HG03039 (cell line): ENCODE results near the gene CTRB2.

Experiments used
- ATAC-seq: cut with Tn5 transposase; IDR thresholded peaks from one replicate; pipeline ENCODE4 v1.9.1; 2021; ENCODE audit warnings: mild to moderate bottlenecking, moderate library complexity; ENCODE audit not compliant: unreplicated experiment

Gene CTRB2

DNA sequence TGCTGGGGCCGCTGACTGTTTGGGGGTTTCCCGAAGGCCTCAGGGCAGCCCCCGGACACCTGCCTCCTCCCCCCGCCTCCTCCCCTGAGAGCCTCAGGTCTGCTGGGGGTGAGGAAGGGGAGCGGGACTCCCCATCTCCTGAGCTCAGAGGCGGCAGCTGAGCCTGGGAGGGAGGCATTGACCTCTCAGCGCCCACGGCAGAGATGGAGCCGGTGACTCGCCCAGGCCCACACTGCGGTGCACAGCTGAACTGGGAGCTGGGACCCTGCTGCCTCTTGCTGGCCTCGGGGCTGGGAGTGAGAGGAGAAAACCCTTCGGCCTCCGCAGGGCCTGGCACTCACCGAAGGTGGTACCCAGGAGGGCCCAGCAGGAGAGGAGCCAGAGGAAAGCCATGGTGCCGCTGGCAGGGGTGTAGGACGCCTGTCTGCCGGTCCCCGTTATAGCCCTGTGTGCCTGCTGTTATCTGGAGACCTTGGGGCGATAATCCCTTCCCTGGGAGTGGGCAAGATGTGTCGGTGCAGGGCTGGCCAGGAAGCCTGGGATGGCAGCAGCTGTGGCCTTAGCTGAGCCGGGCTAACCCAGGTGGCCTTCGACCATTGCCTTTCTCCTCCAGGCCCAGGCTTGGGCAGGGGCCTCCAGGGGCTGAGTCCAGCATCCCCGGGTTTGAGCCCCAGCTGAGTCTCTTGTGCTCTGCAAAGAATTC, at the start of gene CTRB2:
Gene CTRB2 (minus strand): TSS at position 413 of the 703 bp plus-strand sequence. CDS start 20 bp downstream, at position 393.
- ATAC-seq, result no peak

DNA sequence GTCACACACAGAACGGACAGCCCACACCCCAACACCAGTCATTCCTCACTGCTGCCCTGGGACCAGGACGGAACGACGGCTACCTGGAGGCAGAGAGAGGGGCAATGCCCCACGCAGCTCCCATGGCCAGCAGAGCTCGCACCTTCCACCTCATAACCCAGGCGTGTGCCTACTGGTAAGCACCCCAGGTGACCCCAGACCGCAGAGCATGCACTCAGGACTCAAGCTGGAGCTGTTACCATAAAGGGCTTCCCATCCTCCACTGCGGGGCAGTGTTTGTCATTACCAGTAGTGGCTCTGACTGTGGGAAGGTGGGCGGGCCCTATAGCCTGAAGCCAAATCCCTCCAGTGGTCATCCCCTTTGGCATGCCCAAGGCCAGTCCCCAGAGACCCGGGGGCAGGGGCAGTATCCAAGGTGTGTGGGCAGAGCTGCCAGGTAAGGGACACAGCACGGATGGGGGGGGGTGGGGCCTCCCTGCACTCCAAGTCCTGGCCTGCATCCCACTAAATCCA, 49.2 kb upstream of the CTRB2 start:
- no peak for ATAC-seq

DNA sequence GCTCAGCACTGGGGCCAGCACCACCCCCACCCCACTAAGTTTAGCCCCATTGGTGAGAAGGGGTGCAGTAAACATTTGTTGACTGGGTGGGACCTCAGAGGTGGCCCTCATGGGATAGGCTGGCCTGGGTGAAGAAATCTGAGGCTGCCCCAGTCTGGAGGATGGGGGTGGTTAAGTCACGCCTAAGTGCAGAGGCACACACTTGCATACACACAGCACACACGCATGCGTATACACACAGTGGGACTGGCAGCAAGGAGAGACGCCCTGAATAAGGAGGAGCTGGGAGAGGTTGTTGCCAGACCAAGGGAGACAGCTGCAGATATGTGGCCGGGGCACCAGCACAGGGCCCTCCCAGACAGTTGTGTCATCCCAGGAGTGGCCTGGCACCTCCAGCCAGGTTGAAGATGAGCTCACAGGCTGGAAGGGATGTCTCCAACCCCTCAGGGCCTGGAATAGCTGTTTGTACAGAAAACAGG, 47.4 kb upstream of the CTRB2 start:
- no peak for ATAC-seq

DNA sequence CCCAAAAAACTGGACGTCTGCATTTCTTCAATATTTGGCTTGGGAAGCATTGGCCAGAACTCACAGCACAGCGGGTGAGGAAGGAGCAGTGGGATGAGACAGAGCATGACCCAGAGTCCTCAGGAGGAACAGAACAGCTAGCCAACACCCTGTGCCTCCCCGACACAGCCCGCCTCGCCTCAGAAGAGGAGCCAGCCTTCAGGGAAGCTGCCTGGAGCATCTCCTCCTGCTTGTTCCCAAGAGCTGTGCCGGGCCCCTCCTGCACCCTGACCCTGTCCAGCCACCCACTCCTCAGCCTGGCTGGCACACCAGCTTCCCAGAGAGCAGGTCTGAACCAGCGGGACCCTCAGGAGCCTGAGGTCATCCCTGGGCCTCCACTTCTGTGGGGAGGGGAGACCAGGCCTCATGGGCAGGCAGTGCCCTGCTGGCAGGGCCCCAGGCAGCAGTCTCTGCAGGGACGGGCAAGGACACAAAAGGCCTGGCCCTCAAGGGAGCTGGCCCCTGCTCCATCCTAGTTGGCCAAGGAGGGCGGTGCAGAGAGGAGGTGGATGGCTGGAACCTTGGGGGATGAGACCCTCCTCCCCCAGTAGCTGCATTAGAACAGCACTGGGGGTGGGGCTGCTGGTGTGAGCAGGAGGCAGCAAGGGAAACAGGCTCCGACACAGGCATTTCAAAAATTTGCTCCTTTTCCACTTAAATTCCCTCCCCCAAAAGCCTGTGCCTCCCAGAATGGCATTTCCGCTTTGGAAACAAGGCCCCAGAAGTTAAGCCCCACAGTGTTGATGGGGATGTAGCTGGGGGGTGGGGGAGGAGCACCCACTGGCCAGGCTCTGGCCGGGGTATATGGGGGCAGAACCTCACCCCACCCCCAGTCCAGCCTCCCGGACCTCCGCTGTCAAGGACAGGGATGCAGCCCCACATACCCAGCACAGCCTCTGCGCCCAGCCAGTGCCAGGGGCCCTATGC, 46.3 kb upstream of the CTRB2 start:
- no peak for ATAC-seq

DNA sequence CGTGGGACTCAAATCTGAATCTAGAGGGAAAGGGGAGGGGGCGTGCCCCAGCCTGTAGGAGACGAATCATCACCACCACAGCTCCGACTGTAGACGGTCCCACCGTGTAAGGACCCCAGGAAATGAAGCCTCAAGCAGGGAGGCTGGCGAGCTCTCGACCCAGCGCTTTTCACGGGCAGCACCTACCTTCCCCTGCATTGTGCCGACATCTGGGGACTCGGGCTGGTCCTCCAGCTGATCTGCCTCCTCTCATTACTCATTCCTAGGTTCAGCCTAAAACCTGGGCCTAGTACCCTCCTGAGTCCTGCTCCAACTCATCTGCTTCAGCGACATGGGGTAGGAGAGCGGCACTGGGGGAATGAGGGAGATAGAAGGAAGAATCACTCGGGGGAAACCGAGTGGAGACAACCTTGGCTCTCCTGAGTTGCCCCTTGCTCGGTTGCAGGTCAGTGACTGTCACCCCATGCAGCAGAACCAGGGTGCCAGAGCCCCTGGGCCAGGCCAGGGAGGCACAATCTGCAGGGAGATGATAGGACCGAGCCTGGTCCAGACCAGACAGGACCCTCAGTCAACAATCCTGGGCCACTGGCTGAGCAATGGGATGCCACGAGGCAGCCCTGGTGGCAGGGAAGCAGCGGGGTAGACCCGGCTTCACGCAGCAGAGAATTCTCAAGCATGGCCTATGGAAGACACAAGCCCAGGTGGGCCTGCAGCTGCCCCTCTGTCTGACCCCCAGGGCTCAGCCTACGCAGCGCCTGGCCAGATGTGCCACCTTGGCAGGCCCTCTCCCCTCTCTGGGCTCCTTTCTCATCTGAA, 45.3 kb upstream of the CTRB2 start:
- ATAC-seq, result no peak

DNA sequence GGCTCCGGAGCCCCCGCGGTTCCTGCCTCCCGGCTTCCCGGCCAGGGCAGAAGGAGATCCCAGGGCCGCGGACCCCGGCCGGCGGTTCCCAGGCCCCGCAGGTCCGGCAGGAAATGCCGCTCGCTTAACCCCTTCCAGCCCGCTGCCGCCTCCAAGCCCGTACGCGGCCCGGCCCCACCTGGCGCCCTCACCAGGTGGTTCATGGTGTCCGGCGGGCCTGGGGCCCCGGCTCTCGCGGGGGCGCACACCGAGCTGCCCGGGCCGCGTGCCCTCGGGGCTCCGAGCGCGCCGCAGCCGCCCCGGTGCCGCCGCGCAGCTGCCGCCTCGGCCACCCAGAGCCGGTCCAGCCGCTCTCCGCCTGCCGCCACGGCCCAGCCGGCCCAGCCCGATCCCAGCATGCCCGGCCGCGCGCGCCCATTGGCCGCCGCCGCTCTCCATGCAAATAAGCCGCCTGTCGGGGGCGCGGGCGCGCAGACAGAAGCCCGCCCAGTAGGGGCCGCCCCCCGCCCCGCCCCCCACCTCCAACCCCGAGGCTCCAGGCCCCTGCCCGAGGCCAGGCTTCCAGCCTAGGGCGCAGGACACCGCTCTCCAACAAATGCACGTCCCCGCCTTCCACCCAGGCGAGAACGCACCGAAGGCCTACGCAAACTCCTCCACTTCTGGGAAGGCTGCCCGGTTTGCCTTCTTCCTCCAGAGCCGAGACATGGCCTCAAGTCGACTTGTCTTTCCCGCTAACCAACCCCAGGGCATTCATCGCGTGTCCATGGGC, 44.5 kb upstream of the CTRB2 start, which contains the start of gene BCAR1:
Gene BCAR1 (minus strand): TSS at position 345 of the 769 bp plus-strand sequence. CDS start 142 bp downstream, at position 203.
- peak; percentile 75 for ATAC-seq

DNA sequence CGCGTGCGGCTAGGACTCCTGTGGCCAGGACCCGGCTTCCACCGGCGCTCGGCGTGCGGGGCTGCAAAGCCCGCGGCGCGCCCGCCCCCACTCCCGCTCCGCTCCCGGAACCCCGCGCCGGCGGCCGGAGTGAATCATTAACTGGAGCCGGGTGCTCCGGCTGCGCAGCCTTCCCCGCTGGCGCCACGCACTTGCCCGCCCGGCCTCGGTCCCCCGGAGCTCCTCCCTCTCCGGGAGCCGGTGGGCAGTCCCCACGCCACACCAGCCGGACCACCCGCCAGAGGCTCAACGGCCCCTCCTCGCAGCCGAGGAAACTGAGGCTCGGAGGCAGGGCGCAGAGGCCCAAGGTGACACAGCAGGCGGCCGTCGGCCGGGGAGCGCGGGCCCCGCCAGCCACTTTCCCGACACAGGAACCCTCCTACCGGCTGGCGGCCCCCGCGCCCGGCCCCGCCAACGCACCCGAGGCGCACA, 43.9 kb upstream of the CTRB2 start:
- ATAC-seq, result peak; percentile 27

DNA sequence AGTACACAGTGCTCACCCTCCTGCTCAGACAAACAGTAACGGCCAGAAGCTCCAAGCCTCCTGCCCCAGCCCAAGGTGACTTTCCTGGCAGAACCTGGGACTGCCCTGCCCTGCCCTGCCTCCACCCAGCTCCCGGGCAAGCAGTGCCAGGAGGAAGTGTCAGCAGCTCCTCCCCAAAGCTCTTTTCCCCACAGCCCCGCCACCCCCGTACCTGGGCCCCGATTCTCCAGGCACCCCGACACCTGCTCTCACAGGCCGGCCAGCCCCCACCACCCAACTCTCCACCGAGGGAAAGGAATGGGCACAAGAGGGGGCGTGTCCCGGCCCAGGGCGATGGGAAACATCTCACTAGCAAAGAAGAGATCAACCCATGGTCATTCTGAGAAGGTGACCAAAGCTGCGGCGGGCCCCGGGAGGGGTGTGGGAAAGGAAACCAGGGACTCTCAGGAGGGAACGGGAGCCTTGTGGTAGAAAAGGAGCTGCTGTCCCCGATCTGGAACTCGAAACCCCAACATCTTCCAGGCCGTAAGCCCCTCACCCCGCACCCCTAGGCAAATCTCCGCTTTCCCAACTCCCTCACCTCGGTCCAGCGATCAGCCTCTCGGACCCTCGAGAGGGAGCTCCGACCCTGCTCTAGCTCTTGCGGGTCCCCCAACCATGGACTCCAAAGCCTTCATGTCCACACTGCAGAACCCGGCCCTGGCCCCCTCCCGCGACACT, 43.3 kb upstream of the CTRB2 start:
- no peak for ATAC-seq

DNA sequence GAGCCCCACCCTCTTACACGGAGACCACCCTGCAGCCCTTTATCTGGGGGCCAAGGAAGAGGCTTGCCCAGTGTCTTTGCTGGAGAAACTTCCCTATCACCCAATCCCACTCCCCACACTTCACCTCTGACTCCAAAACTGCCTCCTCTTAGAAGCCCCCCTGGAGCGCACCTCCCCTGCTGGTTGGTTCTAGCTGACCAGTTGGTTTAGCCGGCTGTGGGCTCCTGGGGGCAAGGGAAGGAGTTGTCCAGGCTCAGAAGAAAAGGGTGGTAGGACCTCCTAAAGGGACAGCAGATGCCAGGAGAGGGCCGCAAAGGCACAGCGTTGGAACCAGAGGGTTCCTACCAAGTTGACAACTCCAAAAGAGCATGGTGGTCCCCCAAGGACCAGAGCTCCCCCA, 42.5 kb upstream of the CTRB2 start:
- no peak for ATAC-seq

DNA sequence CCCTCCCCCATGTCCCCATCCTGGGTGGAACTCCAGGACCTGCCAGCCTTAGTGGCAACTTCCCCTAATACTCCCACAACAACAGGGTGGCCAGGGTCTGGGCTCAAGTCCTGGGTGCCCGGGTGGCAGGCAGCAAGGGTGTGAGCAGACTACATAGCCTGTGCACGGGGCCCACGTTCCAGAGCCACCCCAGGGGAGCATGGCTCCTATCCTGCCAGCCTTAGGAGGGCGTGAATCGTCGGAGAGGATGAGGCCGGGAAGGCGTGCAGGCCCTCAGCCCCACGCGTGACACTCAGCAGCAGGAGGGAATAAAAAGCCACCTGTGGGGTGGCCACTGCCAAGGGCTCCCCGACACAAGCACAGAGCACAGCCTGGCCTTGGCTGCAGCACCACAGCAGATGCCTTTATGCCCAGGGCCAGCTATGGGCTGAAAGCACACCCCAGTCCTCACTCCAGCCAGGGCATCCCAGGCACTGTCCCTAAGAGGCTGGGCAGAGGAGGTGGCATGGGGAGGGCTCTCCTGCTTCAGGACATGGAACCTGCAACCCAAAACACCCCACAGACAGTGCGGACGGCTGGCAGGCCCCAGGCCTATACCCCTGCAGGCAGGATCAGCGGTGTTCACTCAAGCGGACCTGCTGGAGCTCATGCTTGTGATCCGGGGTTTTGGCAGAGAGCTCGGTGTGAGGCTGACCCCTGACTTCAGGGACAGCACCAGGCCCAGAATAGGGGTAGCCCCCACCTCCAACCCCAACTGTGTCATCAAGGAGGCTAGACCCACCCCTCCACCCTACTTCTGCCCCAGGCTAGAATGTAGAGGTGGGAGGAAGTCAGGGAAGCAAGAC, 41.8 kb upstream of the CTRB2 start:
- no peak for ATAC-seq

DNA sequence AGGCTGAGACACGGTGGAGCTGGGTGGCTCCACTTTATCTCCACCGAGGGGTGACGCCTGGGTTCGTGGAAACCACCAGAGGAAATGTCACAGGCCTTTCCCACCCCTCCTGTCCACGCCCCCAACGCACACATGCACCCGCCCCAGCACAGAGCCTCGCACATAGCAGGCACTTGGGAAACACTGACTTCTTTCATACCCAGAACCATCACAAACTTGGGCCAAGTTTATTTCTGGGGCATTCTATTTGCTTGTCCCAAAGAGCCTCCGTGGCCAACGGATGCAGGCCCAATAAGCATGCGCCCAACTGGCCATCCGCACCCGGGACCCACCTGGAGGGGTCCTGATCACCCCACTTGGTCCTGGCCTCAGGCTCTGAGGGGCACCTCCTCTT, 41.2 kb upstream of the CTRB2 start:
- no peak for ATAC-seq

DNA sequence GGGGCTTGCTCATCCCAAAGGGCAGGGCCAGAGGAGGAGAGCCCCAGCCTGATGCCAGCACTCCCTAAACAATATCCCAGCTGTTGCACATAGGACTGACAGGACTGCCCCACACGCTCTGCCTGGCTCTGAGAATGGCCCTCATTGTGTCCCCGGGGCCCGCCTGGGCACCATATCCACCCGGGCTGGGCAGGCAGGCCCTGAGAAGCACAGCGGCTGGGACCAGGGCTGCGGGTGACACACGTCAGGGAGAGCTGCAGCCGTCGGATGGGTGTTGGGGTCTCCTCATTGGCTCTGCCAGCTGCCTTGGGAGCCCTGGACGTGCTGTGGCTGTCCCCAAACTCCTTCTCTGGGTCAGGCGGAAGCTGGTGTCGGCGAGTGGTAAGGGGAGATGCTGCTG, 40.3 kb upstream of the CTRB2 start:
- ATAC-seq, result no peak

DNA sequence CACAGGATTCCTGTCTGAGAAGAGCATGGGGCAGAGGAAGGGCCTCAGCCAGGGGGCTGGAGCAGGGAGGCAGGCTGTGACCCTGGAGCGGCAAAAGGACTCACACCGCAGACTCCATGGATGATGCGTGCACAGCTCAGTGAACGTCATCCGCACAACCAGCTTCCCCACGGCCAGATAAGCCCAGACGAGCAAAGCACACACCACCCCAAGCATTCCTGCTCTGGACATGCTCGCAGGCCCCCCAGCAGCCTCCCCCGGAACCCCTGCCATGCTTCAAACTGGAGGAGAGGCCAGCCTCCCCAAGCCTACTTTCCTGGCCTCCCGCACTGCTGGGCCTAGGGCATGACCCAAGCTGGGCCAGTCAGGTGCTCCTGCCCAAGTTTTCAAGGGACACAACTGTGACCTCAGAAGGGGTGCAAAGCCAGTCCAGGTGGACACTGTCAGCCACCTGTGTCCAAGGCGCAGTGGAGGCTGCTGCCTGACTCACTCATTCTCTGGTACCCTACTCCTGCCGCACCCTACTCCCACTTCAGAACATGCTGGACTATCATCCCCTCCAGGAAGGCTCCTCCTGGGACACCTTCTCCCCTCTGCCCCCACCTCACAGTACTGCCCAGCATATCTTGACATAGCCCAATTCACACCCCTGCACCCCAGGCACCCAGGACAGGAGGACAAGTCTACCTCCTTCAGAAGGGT, 39.7 kb upstream of the CTRB2 start:
- ATAC-seq, result no peak

DNA sequence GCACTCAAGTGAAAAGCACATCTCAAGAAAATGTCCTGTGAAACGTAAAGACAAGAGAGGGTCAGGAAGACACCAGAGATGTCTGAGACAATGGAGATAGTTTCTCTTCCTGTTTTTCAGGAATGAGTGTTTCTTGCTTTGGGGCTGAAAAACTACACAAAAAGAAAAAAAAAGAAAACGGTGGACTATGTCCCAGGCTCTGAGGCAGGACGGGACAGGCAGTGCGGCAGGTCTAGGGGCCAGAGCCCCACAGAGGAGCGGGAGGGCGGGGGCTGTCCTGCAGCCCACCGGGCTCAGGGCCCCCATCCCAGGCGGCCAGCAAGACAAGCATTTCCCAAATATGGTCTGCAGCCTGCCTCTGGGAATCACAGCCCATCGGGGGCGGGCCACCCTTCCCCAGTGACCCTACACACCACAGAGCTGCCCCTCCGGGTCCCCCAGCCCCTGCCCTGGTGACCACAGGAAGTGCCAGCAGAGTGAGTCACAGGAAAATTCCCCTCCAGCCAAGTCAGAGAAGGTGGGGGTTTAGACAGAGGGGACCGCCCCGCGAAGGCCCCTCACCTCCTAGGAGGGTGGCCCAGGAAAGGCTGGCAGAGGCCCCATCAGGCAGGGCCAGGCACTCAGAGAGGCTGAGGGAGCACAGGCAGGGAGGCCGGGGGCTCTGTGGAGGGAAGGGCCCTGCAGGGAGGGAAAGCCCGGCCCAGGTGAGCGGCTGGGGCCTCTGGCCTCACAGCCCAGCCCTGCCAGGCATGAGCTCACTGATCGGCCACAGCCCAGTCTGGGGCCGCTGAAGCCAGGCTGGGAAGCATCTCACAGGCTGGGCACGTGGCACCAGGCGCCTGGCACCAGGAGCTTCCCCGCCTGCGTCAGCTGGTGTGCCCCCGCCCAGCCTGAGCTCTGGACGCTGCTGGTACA, 38.1 kb upstream of the CTRB2 start:
- no peak for ATAC-seq

DNA sequence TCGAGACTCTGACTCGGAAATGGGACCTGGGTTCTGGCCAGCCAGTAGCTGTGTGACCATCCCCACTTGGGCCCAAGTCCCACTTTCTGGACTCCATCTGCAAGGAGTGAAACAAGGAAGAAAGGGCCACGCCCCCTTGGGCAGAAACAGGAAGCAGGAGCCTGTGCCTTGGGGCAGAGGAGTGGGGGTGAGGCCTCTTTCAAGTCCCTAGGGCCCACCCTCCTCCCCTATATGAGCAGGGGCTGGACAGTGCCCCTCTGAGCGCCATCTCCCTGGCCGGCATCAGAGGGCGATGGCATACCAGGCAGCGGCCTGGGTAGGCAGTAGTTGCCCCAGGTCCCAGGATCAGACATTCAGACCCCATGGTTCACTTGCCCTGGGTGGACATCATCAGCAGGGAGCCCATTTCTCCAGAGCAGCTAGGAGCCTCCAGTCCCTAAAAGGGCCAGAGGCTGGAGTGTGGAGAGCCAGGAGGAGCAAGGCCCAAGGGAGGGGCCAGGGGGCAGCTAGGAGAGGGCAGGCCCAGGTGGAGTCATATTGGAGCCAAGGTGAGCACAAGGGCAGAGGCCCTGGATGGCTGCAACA, 37.4 kb upstream of the CTRB2 start:
- ATAC-seq, result no peak

DNA sequence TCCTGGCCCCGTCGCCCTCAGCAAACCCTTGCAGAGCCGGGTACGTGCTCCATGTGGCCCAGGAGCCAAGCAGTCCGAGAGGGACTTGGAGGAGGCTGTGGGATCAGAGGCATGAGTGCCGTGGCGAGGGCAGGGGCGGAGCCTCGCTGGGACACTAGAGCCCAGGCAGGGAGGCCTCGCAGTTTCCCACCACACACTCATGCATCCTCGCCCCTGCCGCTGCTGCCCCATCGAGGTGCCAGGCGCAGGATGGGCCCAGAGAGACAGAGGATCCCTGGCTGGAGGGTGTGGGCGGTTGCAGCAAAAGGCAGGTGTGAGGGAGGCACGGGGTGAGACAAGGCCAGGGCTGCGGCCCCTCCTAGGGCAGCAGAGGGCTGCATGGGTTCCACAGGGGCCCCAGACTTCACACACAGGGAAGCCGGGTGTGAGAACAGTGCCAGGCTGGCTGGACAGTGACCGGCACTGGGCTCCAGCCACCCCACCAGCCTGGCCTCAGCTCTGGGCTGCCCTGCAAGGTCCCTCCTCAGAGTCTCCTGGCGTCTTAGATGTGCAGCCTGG, 36.8 kb upstream of the CTRB2 start:
- ATAC-seq, result no peak
